ENCODE measurements around the gene FSCN2.

GRCh38 chr17:81576621-81577277, 48.6 kb downstream of the FSCN2 start:
- no peak for TF ChIP-seq CTCF (IDR thresholded peaks at IDR 0.05)
- no peak for TF ChIP-seq POLR2A (IDR thresholded peaks at IDR 0.05)

Measured in Peyer's patch (tissue), 4 donors.